Measurements from ENCODE around the gene DTNB.

The DTNB gene

DNA sequence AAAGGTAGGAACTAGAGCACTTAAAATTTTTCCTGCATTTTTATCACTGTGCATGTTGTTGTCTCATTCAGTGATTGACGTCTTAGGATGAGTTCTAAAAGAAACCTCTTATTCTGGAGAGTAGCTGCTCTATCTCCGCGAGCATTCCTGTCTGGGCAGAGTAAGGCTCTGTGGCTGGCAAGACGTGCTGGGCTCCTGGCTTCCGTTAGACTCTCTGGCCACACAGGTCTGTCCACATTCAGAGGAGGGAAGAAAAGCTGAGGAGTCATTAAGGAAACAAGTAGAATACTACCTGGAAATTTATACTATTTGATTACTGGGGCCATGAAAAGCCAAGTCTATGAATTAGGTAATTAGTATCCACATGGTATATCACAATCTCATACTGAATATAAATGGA, 193.6 kb downstream of the DTNB start:
- Histone ChIP-seq H3K4me1 (ENCODE audit: control insufficient read depth in 1 of 2, insufficient read depth in 1 of 2, low read depth in 1 of 2, low read length in 1 of 2) (peaks cover 8 to 10% of the 10 kb centered on the region in 2 experiments), H3K4me3 (ENCODE audit: low read depth in 1 of 2, low read length in 1 of 2) (no peak overlapping the region), H3K27me3 (no peaks in the 10 kb centered on the region), H3K27ac (no peak overlapping the region), H3K9me3 (no peaks in the 10 kb centered on the region), H3K36me3 (no peaks in the 10 kb centered on the region)
- TF ChIP-seq, protein P1, sequence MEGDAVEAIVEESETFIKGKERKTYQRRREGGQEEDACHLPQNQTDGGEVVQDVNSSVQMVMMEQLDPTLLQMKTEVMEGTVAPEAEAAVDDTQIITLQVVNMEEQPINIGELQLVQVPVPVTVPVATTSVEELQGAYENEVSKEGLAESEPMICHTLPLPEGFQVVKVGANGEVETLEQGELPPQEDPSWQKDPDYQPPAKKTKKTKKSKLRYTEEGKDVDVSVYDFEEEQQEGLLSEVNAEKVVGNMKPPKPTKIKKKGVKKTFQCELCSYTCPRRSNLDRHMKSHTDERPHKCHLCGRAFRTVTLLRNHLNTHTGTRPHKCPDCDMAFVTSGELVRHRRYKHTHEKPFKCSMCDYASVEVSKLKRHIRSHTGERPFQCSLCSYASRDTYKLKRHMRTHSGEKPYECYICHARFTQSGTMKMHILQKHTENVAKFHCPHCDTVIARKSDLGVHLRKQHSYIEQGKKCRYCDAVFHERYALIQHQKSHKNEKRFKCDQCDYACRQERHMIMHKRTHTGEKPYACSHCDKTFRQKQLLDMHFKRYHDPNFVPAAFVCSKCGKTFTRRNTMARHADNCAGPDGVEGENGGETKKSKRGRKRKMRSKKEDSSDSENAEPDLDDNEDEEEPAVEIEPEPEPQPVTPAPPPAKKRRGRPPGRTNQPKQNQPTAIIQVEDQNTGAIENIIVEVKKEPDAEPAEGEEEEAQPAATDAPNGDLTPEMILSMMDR (IDR thresholded peaks at IDR 0.05): no peak

DNA sequence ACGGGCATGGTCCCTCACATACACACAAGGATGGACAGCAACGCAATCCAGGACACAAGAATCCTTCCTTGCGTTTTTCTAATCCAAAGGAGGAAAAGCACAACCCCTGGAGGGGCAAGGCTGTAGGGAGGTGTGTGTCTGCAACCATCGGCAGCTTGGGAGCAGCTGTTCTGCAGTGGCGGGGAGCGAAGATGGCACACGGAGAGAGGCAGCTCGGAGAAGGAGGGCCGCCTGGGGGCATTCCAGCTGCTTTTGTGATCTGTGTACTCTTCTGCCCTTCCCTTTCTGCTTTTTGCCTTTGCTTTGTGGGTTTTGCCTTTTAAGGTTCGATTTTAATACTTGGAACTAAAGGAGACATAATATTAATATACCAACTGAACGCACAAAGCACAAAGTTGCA, 194.6 kb downstream of the DTNB start:
- no peaks in the 10 kb centered on the region for H3K9me3 ChIP-seq
- no peak overlapping the region for H3K4me3 ChIP-seq (ENCODE audit: low read depth in 1 of 2, low read length in 1 of 2)
- H3K27ac ChIP-seq: no peak overlapping the region
- no peaks in the 10 kb centered on the region for H3K27me3 ChIP-seq
- TF ChIP-seq, protein P1 (IDR thresholded peaks at IDR 0.05): no peak
- peaks cover 5% of the 10 kb centered on the region in 2 experiments for H3K4me1 ChIP-seq (ENCODE audit: control insufficient read depth in 1 of 2, insufficient read depth in 1 of 2, low read depth in 1 of 2, low read length in 1 of 2)
- H3K36me3 ChIP-seq: no peaks in the 10 kb centered on the region

DNA sequence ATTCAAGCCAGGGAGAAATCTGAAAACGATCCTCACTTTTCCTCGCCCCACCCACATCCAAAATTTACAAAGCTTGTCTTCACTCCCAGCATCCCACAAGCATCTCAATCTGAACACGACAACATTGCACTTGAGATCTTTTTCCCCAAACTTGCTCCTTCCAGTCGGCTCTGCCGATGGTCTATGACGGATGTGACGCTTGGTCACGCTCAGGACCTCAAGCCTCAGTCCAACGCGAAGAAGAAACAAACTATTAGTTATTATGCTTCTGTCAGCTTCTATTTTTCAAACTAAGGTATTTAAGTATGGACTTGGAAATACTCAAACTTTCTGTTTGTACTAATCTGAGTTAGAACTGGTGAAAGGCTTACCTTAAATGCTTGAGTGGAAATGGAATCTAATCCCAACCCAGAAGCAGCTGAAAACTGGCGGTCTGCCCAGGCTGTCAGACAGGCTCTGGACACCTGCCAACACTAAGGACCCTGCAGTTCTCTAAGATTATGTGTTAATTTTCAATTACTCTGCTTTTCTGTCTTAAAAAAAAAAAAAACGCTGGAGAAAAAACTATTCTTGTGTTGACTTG, 199.5 kb downstream of the DTNB start:
- H3K4me1 ChIP-seq (ENCODE audit: control insufficient read depth in 1 of 2, insufficient read depth in 1 of 2, low read depth in 1 of 2, low read length in 1 of 2): no peaks in the 10 kb centered on the region
- no peaks in the 10 kb centered on the region for H3K27me3 ChIP-seq
- TF ChIP-seq, protein P1 (IDR thresholded peaks at IDR 0.05): no peak
- no peak overlapping the region for H3K27ac ChIP-seq
- H3K4me3 ChIP-seq (ENCODE audit: low read depth in 1 of 2, low read length in 1 of 2): no peak overlapping the region
- H3K9me3 ChIP-seq: no peaks in the 10 kb centered on the region
- no peaks in the 10 kb centered on the region for H3K36me3 ChIP-seq

DNA sequence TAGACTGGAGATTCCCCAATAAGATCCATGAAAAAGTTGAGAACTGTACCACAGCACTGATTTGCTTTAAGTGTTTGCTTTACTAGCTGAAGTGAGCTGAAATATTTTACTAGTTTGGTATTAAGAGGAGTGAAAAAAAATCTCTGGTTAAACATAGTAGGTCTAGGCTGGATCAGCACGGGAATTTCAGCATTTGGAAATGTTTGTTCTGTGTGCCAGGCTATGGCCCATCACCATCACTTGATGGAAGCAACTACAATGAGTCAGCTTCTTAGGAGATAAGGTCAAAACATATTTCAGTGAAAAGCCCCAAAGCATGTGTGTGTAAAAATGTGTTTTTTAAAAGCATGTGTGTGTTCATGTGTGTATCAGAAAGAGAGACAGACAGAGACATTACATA, 200.2 kb downstream of the DTNB start:
- Histone ChIP-seq H3K9me3 (no peaks in the 10 kb centered on the region), H3K4me1 (ENCODE audit: control insufficient read depth in 1 of 2, insufficient read depth in 1 of 2, low read depth in 1 of 2, low read length in 1 of 2) (no peaks in the 10 kb centered on the region), H3K27me3 (no peaks in the 10 kb centered on the region), H3K36me3 (no peaks in the 10 kb centered on the region), H3K4me3 (ENCODE audit: low read depth in 1 of 2, low read length in 1 of 2) (no peak overlapping the region), H3K27ac (no peak overlapping the region)
- TF ChIP-seq, protein P1 (IDR thresholded peaks at IDR 0.05): no peak

DNA sequence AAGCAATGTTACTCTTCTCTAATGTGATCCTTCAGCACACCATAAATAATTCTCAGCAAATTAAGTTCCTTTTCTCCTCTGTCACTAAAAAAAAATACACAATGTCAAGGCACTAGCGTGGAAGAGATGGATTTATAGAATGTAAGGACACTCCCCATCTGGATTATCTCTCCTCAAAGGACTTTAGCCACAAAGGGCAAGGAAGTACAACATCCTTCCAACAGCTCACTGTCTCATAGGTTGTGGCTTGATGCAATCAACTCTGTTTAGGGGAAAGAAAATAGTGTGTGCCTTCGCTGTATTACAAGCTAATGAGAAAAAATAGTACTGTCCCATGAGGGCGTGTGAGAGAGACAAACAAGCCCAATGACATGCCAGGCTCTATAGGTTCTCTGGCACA, 202.6 kb downstream of the DTNB start:
- TF ChIP-seq, protein P1 (IDR thresholded peaks at IDR 0.05): no peak
- no peaks in the 10 kb centered on the region for H3K27me3 ChIP-seq
- H3K27ac ChIP-seq: no peak overlapping the region
- no peak overlapping the region for H3K4me3 ChIP-seq (ENCODE audit: low read depth in 1 of 2, low read length in 1 of 2)
- no peaks in the 10 kb centered on the region for H3K4me1 ChIP-seq (ENCODE audit: control insufficient read depth in 1 of 2, insufficient read depth in 1 of 2, low read depth in 1 of 2, low read length in 1 of 2)
- no peaks in the 10 kb centered on the region for H3K36me3 ChIP-seq
- no peaks in the 10 kb centered on the region for H3K9me3 ChIP-seq

DNA sequence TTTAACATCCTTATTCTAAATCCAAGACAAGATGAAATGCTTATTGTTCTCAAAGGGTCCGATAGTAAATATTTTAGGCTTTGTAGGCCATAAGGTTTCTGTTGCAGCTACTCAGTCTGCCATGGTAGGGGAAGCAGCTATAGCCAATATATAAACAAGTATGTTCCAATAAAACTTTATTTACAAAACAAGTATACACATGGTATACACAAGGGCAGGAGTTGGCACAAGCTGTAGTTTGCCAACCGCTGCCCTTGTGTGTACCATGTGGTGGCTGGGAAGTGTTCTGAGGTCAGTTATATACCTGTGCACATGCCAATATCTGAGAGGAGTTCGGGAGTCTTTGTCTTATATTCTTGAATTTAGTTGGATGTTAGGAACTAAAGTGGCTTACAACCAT, 205.6 kb downstream of the DTNB start:
- Histone ChIP-seq H3K27me3 (no peaks in the 10 kb centered on the region), H3K4me3 (ENCODE audit: low read depth in 1 of 2, low read length in 1 of 2) (no peak overlapping the region), H3K9me3 (no peaks in the 10 kb centered on the region), H3K27ac (no peak overlapping the region), H3K36me3 (no peaks in the 10 kb centered on the region), H3K4me1 (ENCODE audit: control insufficient read depth in 1 of 2, insufficient read depth in 1 of 2, low read depth in 1 of 2, low read length in 1 of 2) (no peaks in the 10 kb centered on the region)
- TF ChIP-seq, protein P1 (IDR thresholded peaks at IDR 0.05): no peak

Data from neutrophil (primary cell).